ENCODE data around the gene CUX1.

CUX1 gene

DNA sequence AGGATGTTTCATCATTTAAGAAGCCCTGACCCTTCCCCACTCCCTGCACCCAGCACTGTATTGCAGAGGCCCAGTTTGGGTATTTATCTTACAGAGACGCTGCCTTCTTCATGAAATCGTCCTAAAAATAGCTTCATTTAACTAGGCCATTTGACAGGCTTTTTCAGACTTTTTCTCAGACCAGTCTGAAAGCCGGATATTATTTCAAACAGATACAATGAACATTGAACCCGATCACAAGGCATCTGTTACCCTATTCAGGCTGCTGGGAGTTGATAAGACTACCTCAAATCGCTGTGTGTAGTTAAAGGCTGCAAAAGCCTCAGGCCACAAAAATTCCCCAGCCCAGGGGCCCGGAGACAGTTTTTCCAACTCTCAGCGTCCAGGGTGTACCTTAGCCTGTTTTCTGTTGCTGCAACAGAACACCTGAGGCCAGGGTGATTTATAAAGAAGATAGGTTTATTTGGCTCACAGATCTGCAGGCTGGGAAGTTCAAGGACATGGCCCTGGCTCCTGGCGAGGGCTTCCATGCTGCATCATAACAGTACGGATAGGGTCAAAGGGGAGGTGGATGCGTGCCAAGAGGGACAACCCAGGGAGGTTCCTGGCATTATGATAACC, 338.5 kb downstream of the CUX1 start (continued):
- TF ChIP-seq ZNF639 (tag by site-specific recombination; IDR thresholded peaks at IDR 0.05) (no peak), ZBTB48 (tag by site-specific recombination; IDR thresholded peaks at IDR 0.05) (no peak), ZNF747 (tag by site-specific recombination; IDR thresholded peaks at IDR 0.05) (no peak)

DNA sequence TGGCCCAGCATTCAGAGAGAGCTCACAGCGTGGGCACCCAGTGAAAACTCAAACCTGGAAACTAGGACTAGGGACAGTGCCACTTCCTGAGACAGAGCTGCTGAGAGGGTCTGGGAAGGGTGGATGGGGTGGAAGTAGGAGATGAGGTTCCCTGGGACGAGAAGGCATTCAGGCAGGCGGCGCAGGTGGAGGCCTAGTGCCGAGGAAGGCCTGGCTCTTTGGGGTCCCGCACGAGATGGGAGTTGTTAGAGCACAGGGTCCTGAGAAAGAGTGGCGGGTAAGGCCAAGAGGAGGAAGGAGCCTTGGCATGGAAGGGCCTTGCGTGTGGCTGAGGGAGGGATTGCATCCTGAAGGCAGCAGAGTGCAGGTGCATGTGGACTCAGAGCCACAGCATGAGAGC, 339.4 kb downstream of the CUX1 start:
- TF ChIP-seq REPIN1 (tag by site-specific recombination; IDR thresholded peaks at IDR 0.05; ENCODE audit: low read depth) (no peak), GLIS2 (tag by site-specific recombination; IDR thresholded peaks at IDR 0.05) (no peak)
- TF ChIP-seq, protein P1, sequence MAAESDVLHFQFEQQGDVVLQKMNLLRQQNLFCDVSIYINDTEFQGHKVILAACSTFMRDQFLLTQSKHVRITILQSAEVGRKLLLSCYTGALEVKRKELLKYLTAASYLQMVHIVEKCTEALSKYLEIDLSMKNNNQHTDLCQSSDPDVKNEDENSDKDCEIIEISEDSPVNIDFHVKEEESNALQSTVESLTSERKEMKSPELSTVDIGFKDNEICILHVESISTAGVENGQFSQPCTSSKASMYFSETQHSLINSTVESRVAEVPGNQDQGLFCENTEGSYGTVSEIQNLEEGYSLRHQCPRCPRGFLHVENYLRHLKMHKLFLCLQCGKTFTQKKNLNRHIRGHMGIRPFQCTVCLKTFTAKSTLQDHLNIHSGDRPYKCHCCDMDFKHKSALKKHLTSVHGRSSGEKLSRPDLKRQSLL (tag by site-specific recombination; IDR thresholded peaks at IDR 0.05): no peak
- Histone ChIP-seq H3K9me3 (ENCODE audit: control insufficient read depth, insufficient read depth, low read depth, low read length) (no peaks in the 10 kb centered on the region), H3K4me3 (ENCODE audit: low read depth, low read length) (no peak overlapping the region), H3K36me3 (ENCODE audit: control insufficient read depth in 2 of 2, insufficient read depth in 1 of 2, low read length in 2 of 2) (peaks cover 0 to 4% of the 10 kb centered on the region in 2 experiments; a peak in 1 of 3 replicates), H3K4me1 (ENCODE audit: control insufficient read depth, insufficient read depth, low read length) (no peaks in the 10 kb centered on the region), H3K27ac (ENCODE audit: extremely low read depth, low read depth, low read length) (no peak overlapping the region)
- CTCF ChIA-PET: no interaction called here
- POLR2A ChIA-PET: no interaction called here

- TF ChIP-seq, protein P2, sequence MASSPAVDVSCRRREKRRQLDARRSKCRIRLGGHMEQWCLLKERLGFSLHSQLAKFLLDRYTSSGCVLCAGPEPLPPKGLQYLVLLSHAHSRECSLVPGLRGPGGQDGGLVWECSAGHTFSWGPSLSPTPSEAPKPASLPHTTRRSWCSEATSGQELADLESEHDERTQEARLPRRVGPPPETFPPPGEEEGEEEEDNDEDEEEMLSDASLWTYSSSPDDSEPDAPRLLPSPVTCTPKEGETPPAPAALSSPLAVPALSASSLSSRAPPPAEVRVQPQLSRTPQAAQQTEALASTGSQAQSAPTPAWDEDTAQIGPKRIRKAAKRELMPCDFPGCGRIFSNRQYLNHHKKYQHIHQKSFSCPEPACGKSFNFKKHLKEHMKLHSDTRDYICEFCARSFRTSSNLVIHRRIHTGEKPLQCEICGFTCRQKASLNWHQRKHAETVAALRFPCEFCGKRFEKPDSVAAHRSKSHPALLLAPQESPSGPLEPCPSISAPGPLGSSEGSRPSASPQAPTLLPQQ (tag by site-specific recombination; IDR thresholded peaks at IDR 0.05): peak; percentile 27; the same call in 1 of the 2 replicates
- TF ChIP-seq GLIS2 (tag by site-specific recombination; IDR thresholded peaks at IDR 0.05): no peak
- TF ChIP-seq ZFP69B (tag by site-specific recombination; IDR thresholded peaks at IDR 0.05): 0 out of 2 replicates have a peak, but pooled peaks have one; percentile 3
- CTCF ChIA-PET: no interaction called here
- Histone ChIP-seq H3K4me1 (ENCODE audit: control insufficient read depth, insufficient read depth, low read length) (no peaks in the 10 kb centered on the region), H3K36me3 (ENCODE audit: control insufficient read depth in 2 of 2, insufficient read depth in 1 of 2, low read length in 2 of 2) (no peaks in the 10 kb centered on the region; a peak in 1 of 3 replicates), H3K27ac (ENCODE audit: extremely low read depth, low read depth, low read length) (no peak overlapping the region), H3K9me3 (ENCODE audit: control insufficient read depth, insufficient read depth, low read depth, low read length) (no peaks in the 10 kb centered on the region), H3K4me3 (ENCODE audit: low read depth, low read length) (no peak overlapping the region)
- POLR2A ChIA-PET: interaction anchor here (0.6 kb wide), 2 partner anchors 14 to 124 kb away, joined by 5 to 11 read pairs; no protein-coding TSS in a partner anchor
These were observed 347.7 kb downstream of the CUX1 start for GRCh38 chr7:102165136-102165535.

DNA sequence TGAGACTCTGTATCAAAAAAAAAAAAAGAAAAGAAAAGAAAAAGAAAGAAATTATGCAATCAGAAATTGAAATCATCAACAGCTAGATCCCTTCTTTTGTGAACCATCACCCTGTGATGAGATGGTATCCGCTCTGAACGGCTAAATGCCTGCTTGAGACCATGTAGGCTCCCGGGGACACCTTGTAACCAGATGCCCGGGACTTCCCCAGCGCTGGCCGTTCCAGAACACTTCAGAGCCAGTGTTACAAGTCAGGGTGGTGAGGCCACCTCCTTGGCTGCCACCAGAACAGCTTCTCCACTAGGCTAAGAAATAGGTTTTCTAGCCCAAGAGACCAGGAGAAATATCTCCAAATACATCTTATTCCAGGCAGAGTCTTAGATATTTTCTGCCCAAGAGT, 349.8 kb downstream of the CUX1 start:
- CTCF ChIA-PET: no interaction called here
- no peak overlapping the region for H3K27ac ChIP-seq (ENCODE audit: extremely low read depth, low read depth, low read length)
- POLR2A ChIA-PET: no interaction called here
- H3K4me3 ChIP-seq (ENCODE audit: low read depth, low read length): no peak overlapping the region
- TF ChIP-seq, protein P3, sequence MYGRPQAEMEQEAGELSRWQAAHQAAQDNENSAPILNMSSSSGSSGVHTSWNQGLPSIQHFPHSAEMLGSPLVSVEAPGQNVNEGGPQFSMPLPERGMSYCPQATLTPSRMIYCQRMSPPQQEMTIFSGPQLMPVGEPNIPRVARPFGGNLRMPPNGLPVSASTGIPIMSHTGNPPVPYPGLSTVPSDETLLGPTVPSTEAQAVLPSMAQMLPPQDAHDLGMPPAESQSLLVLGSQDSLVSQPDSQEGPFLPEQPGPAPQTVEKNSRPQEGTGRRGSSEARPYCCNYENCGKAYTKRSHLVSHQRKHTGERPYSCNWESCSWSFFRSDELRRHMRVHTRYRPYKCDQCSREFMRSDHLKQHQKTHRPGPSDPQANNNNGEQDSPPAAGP (tag by site-specific recombination; IDR thresholded peaks at IDR 0.05): no peak
- TF ChIP-seq ZNF202 (tag by site-specific recombination; IDR thresholded peaks at IDR 0.05; ENCODE audit: borderline replicate concordance) (no peak), TCF7L2 (IDR thresholded peaks at IDR 0.05; ENCODE audit: borderline replicate concordance, low read depth, low read length) (no peak), ZNF114 (tag by site-specific recombination; IDR thresholded peaks at IDR 0.05) (no peak), MEIS1 (CRISPR knock-in tag; IDR thresholded peaks at IDR 0.05; ENCODE audit: borderline replicate concordance) (no peak), BCL11B (tag by site-specific recombination; IDR thresholded peaks at IDR 0.05; ENCODE audit: low read depth) (no peak), ZNF561 (tag by site-specific recombination; IDR thresholded peaks at IDR 0.05; ENCODE audit: borderline replicate concordance) (no peak)
- no peaks in the 10 kb centered on the region for H3K9me3 ChIP-seq (ENCODE audit: control insufficient read depth, insufficient read depth, low read depth, low read length)
- H3K36me3 ChIP-seq (ENCODE audit: control insufficient read depth in 2 of 2, insufficient read depth in 1 of 2, low read length in 2 of 2): peaks cover 0 to 3% of the 10 kb centered on the region in 2 experiments; a peak in 2 of 3 replicates
- no peaks in the 10 kb centered on the region for H3K4me1 ChIP-seq (ENCODE audit: control insufficient read depth, insufficient read depth, low read length)
